ENCODE data around the gene ERFL.

ERFL gene

GRCh38 chr19:41861116-41861768 lies 67.0 kb downstream of the ERFL start:
- DNase-seq, result no peak

DNA sequence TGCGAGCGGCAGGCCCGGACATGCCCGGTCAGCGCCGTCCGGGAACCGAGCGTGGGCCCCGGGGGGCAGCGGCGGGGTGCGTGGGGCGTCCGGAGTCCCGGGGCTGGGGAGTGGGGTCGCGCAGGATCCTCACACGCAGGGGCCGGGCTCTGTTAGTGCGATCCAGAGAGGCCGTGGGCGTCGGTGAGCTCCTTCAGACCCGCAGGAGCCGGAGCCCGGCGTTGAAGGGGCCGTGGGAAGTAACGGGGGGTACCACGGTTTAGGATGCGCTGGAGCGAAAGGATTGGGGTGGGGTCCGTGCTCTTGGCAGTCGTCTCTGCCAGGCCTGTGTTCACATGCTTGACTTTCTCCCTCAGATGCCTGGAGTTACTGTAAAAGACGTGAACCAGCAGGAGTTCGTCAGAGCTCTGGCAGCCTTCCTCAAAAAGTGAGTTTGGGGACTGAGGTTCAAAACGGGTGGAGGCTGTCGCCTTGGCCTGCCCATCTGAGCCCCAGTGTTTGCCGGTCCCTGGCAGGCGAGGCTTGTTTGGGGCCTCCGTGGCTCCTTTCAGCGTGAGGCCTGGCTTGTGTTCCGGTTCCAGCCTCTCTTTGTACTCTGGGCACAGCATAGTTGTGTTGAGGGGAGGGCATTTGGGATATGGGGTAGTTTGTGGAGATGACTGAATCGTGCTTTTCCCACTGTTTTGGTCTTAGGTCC lies 67.7 kb downstream of the ERFL start:
- peak in 1 of 51 donors; percentile 9 for DNase-seq

DNA sequence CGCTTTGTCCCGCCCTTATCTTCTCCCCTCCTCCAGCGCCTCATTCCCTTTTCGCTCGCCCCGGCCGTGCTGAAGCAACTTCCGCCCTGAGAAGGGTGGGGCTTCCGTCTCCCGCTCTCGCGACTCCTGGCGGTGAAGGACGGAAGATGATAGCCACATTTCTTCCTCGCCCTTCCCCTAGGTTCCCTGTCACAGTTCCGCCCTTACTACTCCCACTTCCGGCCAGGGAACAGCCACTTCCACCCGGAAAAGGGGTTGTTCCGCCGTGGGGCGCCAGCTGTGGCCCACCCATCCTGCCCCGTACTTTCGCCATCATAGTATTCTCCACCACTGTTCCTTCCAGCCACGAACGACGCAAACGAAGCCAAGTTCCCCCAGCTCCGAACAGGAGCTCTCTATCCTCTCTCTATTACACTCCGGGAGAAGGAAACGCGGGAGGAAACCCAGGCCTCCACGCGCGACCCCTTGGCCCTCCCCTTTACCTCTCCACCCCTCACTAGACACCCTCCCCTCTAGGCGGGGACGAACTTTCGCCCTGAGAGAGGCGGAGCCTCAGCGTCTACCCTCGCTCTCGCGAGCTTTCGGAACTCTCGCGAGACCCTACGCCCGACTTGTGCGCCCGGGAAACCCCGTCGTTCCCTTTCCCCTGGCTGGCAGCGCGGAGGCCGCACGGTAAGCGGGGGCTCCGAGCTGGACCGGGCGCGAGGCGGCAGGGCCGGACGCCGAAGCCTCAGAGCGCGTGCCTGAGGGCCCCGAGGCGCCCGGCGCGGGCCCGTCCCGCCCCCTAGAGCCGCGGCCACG lies 68.4 kb downstream of the ERFL start, which contains the start of gene RPS19:
RPS19 (plus strand) TSS at position 638 of the 801 bp plus-strand sequence. CDS start 520 bp downstream, outside the sequence.
- DNase-seq, result peak; percentile 82 to 100 (median 97)

GRCh38 chr19:41859213-41859617 lies 69.0 kb downstream of the ERFL start:
- DNase-seq, result no peak
